ENCODE results near the gene FMN1.

The FMN1 gene

GRCh38 chr15:32882955-32883354 is 311.6 kb downstream of the FMN1 start:
- TF ChIP-seq CTCF (IDR thresholded peaks at IDR 0.05; ENCODE audit: low read depth, low read length), result no peak
- Histone ChIP-seq H3K36me3 (no peaks in the 10 kb centered on the region), H3K4me3 (ENCODE audit: low read depth, low read length) (no peak overlapping the region), H3K27me3 (ENCODE audit: insufficient read depth, low read depth, severe bottlenecking) (no peaks in the 10 kb centered on the region), H3K27ac (no peak overlapping the region), H3K9me3 (ENCODE audit: severe bottlenecking) (no peaks in the 10 kb centered on the region)
- no peak for DNase-seq

GRCh38 chr15:32881528-32881927 is 313.0 kb downstream of the FMN1 start:
- Histone ChIP-seq H3K9me3 (ENCODE audit: severe bottlenecking) (no peaks in the 10 kb centered on the region), H3K27ac (no peak overlapping the region), H3K4me3 (ENCODE audit: low read depth, low read length) (no peak overlapping the region), H3K36me3 (no peaks in the 10 kb centered on the region), H3K27me3 (ENCODE audit: insufficient read depth, low read depth, severe bottlenecking) (no peaks in the 10 kb centered on the region)
- no peak for DNase-seq
- no peak for TF ChIP-seq CTCF (IDR thresholded peaks at IDR 0.05; ENCODE audit: low read depth, low read length)

- Histone ChIP-seq H3K27ac (no peak overlapping the region), H3K36me3 (no peaks in the 10 kb centered on the region), H3K9me3 (ENCODE audit: severe bottlenecking) (no peaks in the 10 kb centered on the region), H3K4me3 (ENCODE audit: low read depth, low read length) (no peak overlapping the region), H3K27me3 (ENCODE audit: insufficient read depth, low read depth, severe bottlenecking) (no peaks in the 10 kb centered on the region)
- DNase-seq, result no peak
- TF ChIP-seq CTCF (IDR thresholded peaks at IDR 0.05; ENCODE audit: low read depth, low read length), result no peak
Observed at GRCh38 chr15:32880642-32881041, 313.9 kb downstream of the FMN1 start.

- Histone ChIP-seq H3K36me3 (no peaks in the 10 kb centered on the region), H3K27ac (no peak overlapping the region)
Observed at GRCh38 chr15:32879980-32880379, 314.5 kb downstream of the FMN1 start.

GRCh38 chr15:32878869-32879805 is 315.4 kb downstream of the FMN1 start:
- Histone ChIP-seq H3K36me3 (no peaks in the 10 kb centered on the region), H3K27me3 (ENCODE audit: insufficient read depth, low read depth, severe bottlenecking) (no peaks in the 10 kb centered on the region), H3K27ac (no peak overlapping the region), H3K4me3 (ENCODE audit: low read depth, low read length) (no peak overlapping the region), H3K9me3 (ENCODE audit: severe bottlenecking) (no peaks in the 10 kb centered on the region)
- no peak for DNase-seq
- no peak for TF ChIP-seq CTCF (IDR thresholded peaks at IDR 0.05; ENCODE audit: low read depth, low read length)

More at GRCh38 chr15:32879980-32880379, 314.5 kb downstream of the FMN1 start:
- no peak for DNase-seq
- H3K9me3 ChIP-seq (ENCODE audit: severe bottlenecking), result no peaks in the 10 kb centered on the region
- TF ChIP-seq CTCF (IDR thresholded peaks at IDR 0.05; ENCODE audit: low read depth, low read length), result no peak
- H3K4me3 ChIP-seq (ENCODE audit: low read depth, low read length), result no peak overlapping the region
- no peaks in the 10 kb centered on the region for H3K27me3 ChIP-seq (ENCODE audit: insufficient read depth, low read depth, severe bottlenecking)

All from WERI-Rb-1 (cell line).